WTC11 (cell line): Measurements from ENCODE around the gene SH3BGRL.

ENCODE experiments used
- TF ChIP-seq, protein P1 (sequence below): fragments of 200-600 bp; IDR thresholded peaks from 2 replicates; pipeline ENCODE4 v1.8.0; 2022; ENCODE audit warnings: antibody characterized with exemption
- TF ChIP-seq, protein P2 (sequence below): fragments of 250-450 bp; sonication (Bioruptor Pico); IDR thresholded peaks from 2 replicates; pipeline ENCODE4 v1.9.0; 2021; ENCODE audit warnings: mild to moderate bottlenecking, borderline replicate concordance

DNA sequence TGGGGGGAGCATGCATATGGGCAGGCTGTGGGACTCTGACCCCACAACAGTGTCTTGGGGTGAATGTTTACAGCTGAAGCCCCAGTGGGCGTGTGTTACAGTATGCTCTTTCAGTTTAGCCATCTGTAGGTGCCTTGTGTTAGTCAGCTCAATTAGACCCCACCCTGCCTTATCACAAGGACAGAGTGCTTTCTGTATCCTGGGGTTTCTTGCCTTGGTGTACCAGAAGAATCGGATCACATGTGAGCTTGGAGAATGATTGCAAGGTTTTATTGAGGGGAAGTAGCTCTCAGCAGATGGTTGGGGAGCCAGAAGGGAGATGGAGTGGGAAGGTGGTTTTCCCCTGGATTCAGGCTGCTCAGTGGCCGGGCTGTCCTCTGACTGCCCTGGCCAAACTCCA lies 27.3 kb downstream of the SH3BGRL start:
- TF ChIP-seq, protein P1, sequence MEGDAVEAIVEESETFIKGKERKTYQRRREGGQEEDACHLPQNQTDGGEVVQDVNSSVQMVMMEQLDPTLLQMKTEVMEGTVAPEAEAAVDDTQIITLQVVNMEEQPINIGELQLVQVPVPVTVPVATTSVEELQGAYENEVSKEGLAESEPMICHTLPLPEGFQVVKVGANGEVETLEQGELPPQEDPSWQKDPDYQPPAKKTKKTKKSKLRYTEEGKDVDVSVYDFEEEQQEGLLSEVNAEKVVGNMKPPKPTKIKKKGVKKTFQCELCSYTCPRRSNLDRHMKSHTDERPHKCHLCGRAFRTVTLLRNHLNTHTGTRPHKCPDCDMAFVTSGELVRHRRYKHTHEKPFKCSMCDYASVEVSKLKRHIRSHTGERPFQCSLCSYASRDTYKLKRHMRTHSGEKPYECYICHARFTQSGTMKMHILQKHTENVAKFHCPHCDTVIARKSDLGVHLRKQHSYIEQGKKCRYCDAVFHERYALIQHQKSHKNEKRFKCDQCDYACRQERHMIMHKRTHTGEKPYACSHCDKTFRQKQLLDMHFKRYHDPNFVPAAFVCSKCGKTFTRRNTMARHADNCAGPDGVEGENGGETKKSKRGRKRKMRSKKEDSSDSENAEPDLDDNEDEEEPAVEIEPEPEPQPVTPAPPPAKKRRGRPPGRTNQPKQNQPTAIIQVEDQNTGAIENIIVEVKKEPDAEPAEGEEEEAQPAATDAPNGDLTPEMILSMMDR: no peak
- TF ChIP-seq, protein P2, sequence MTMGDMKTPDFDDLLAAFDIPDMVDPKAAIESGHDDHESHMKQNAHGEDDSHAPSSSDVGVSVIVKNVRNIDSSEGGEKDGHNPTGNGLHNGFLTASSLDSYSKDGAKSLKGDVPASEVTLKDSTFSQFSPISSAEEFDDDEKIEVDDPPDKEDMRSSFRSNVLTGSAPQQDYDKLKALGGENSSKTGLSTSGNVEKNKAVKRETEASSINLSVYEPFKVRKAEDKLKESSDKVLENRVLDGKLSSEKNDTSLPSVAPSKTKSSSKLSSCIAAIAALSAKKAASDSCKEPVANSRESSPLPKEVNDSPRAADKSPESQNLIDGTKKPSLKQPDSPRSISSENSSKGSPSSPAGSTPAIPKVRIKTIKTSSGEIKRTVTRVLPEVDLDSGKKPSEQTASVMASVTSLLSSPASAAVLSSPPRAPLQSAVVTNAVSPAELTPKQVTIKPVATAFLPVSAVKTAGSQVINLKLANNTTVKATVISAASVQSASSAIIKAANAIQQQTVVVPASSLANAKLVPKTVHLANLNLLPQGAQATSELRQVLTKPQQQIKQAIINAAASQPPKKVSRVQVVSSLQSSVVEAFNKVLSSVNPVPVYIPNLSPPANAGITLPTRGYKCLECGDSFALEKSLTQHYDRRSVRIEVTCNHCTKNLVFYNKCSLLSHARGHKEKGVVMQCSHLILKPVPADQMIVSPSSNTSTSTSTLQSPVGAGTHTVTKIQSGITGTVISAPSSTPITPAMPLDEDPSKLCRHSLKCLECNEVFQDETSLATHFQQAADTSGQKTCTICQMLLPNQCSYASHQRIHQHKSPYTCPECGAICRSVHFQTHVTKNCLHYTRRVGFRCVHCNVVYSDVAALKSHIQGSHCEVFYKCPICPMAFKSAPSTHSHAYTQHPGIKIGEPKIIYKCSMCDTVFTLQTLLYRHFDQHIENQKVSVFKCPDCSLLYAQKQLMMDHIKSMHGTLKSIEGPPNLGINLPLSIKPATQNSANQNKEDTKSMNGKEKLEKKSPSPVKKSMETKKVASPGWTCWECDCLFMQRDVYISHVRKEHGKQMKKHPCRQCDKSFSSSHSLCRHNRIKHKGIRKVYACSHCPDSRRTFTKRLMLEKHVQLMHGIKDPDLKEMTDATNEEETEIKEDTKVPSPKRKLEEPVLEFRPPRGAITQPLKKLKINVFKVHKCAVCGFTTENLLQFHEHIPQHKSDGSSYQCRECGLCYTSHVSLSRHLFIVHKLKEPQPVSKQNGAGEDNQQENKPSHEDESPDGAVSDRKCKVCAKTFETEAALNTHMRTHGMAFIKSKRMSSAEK (CRISPR knock-in tag): no peak
